Adrenal gland (tissue), 12 donors: Measurements from ENCODE around the gene ANXA4. TPM values are rescaled to one million over a fixed set of nuclear protein-coding genes. Genes with fewer than 3 reads are reported as not detected.

ENCODE experiments used
- DNase-seq, 7 donors: peaks; one replicate each; pipeline ENCODE4 v3.0.0-alpha.2; 2019 to 2020
- H3K27ac ChIP-seq, 5 donors: fragments of 200-600 bp; sonication (generic) in 4 of 5; 1 replicate in 3 of 5; 2 replicates in 2 of 5; pipeline versions ENCODE4 v1.5.1 to v1.8.0; 2016 to 2020; ENCODE audit warnings: mild to moderate bottlenecking in 1 of 5
- H3K27me3 ChIP-seq: fragments of 200-600 bp; 2 replicates; pipeline ENCODE4 v1.8.0; 2021
- H3K36me3 ChIP-seq, 2 donors: fragments of 200-600 bp; replicated peaks in 1 of 2; 1 replicate in 1 of 2; 2 replicates in 1 of 2; pipeline versions ENCODE4 v1.5.1 to v1.8.0; 2018 to 2022
- H3K4me1 ChIP-seq, 2 donors: fragments of 200-600 bp; replicated peaks in 1 of 2; 1 replicate in 1 of 2; 2 replicates in 1 of 2; pipeline versions ENCODE4 v1.5.1 to v1.8.0; 2018 to 2021
- H3K4me3 ChIP-seq, 4 donors: fragments of 200-600 bp; sonication (generic) in 3 of 4; one replicate each; pipeline ENCODE4 v1.5.1; 2016 to 2018
- H3K9me3 ChIP-seq, 3 donors: fragments of 200-600 bp; sonication (generic) in 1 of 3; replicated peaks in 1 of 3; 1 replicate in 2 of 3; 2 replicates in 1 of 3; pipeline versions ENCODE4 v1.5.1 to v1.8.0; 2016 to 2021
- CTCF ChIP-seq, 6 experiments: fragments of 450-650 bp in 4 of 6; fragments of 200-600 bp in 2 of 6; sonication (generic) in 1 of 6; IDR thresholded peaks; 1 replicate in 5 of 6; 2 replicates in 1 of 6; pipeline versions ENCODE4 v1.5.1 to v1.8.0; 2016 to 2021; ENCODE audit warnings: antibody characterized with exemption in 6 of 6, mild to moderate bottlenecking in 2 of 6, moderate library complexity in 1 of 6
- POLR2A ChIP-seq, 2 donors: fragments of 450-650 bp; IDR thresholded peaks; one replicate each; pipeline ENCODE4 v1.6.1; 2017; ENCODE audit warnings: antibody characterized with exemption in 2 of 2, mild to moderate bottlenecking in 2 of 2, moderate library complexity in 1 of 2
- WGBS, 4 donors: extraction: QIAGEN DNeasy Blood & Tissue Kit in 2 of 4; methylation state at CpG; one replicate each; pipeline versions ENCODE4 v1.1.5 to v1.1.7; 2013 to 2017; 5-methylcytosine and 5-hydroxymethylcytosine counted together
- intact Hi-C, 2 donors: fragments of 100-400 bp; cut with DNase I; formaldehyde crosslinking; loops; one replicate each; pipeline versions ENCODE4 v1.14.1 to v1.15.0; 2022 to 2023
- polyA plus RNA-seq, 3 donors: library from polyadenylated mRNA; stranded (reverse); fragments of 200-250 nt in 2 of 3; fragments of 350-450 nt in 1 of 3; fragmentation: Illumina TruSeq in 1 of 3; extraction: RNeasy Lipid Tissue Mini Kit (QIAGEN cat#74804) in 1 of 3; gene quantifications; one replicate each; pipeline ENCODE4 v1.2.3, GENCODE V29; 2013 to 2014
- total RNA-seq, 9 donors: library from RNA; depleted of rRNA in 4 of 9; stranded (reverse); fragments of >200 nt in 4 of 9; fragments of 120-200 nt in 1 of 9; fragmentation: NEBNext Ultra II Directional in 1 of 9; extraction: Animal tissue kit (Norgen Biotek cat#: 25700) in 1 of 9; gene quantifications; one replicate each; pipeline versions ENCODE4 v1.1.0 to v1.2.4, GENCODE V29; 2013 to 2023
- donor health status: healthy with polysubstance abuse.
- donor health status: Bipolar disorder and iron deficiency.
- donor health status: DM: yes; HTN: yes; CAD: no.
- donor health status: DM: no; HTN: no; CAD: no.
- donor health status: DM: no; HTN: no; CAD: no.
- donor health status: DM: yes; HTN: yes; CAD: no.

The ANXA4 gene
- total and polyA plus RNA-seq, 12 donors: 20.6 to 57.4 (median 33.1) TPM

DNA sequence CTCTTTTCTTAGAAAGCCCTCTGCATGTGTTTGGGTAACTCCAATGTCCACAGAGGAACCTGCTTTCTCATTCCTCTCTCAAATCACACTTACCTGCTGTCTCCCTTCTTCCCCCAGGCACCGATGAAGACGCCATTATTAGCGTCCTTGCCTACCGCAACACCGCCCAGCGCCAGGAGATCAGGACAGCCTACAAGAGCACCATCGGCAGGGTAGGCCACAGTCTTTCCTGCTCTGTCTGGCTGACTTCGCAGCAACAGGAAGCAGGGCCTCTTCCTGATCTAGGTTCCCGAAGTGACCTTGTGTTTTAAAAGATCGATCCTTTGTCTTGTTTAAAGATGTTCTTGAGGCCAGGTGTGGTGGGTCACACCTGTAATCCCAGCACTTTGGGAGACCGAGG, 62.5 kb downstream of the ANXA4 start:
- intact Hi-C loops: no loop called here
- H3K27me3 ChIP-seq: no peaks in the 10 kb centered on the region
- H3K27ac ChIP-seq: no peak overlapping the region
- peaks cover 0 to under 1% of the 10 kb centered on the region in 2 donors for H3K4me1 ChIP-seq
- H3K9me3 ChIP-seq: no peaks in the 10 kb centered on the region
- WGBS, 4 donors: 76 to 86% (median 79%) methylated on average over 11 of the region's 11 CpGs
- TF ChIP-seq POLR2A (IDR thresholded peaks at IDR 0.05) (no peak), CTCF (IDR thresholded peaks at IDR 0.05) (no peak)
- H3K36me3 ChIP-seq: peaks cover 0 to 6% of the 10 kb centered on the region in 2 donors
- DNase-seq: no peak
- no peak overlapping the region for H3K4me3 ChIP-seq

DNA sequence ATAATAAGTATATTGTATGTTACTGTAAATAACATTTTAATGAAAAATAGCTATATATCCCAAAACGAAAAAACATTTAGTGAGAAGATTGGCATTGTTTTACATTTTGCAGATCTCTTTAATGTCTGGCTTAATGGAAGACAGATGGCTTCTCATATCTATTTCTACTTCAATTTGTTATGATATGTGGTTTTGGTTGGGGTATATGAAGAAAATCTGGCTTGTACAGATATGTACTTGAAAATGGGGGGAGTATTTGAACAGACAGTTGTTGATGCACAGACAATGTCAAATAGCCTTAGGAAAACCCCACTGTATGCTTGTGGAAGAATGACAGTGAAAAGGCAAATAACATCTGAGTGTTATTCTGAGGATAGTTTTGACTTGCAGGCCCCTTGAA, 64.0 kb downstream of the ANXA4 start:
- Histone ChIP-seq H3K27ac (no peak overlapping the region), H3K36me3 (peaks cover 0 to 6% of the 10 kb centered on the region in 2 donors), H3K27me3 (no peaks in the 10 kb centered on the region), H3K9me3 (no peaks in the 10 kb centered on the region), H3K4me1 (no peaks in the 10 kb centered on the region), H3K4me3 (no peak overlapping the region)
- DNase-seq: no peak
- intact Hi-C loops: no loop called here
- 91 to 96% (median 95%) methylated on average over 1 of the region's 1 CpG for WGBS, 4 donors
- TF ChIP-seq CTCF (IDR thresholded peaks at IDR 0.05) (no peak), POLR2A (IDR thresholded peaks at IDR 0.05) (no peak)

- Histone ChIP-seq H3K27ac (no peak overlapping the region), H3K36me3 (peaks cover 0 to 6% of the 10 kb centered on the region in 2 donors), H3K9me3 (no peaks in the 10 kb centered on the region), H3K4me3 (no peak overlapping the region), H3K4me1 (no peaks in the 10 kb centered on the region), H3K27me3 (no peaks in the 10 kb centered on the region)
- WGBS, 4 donors: 92 to 95% (median 94%) methylated on average over 14 to 16 of the region's 16 CpGs
- no peak for TF ChIP-seq POLR2A (IDR thresholded peaks at IDR 0.05)
- TF ChIP-seq CTCF (IDR thresholded peaks at IDR 0.05): no peak
- intact Hi-C loops: no loop called here
- no peak for DNase-seq
These were observed 66.0 kb downstream of the ANXA4 start for GRCh38 chr2:69807821-69808540.

GRCh38 chr2:69810550-69810949, 68.6 kb downstream of the ANXA4 start:
- no peak for TF ChIP-seq CTCF (IDR thresholded peaks at IDR 0.05)
- no peak for TF ChIP-seq POLR2A (IDR thresholded peaks at IDR 0.05)
- H3K36me3 ChIP-seq: peaks cover 0 to 6% of the 10 kb centered on the region in 2 donors
- intact Hi-C loops: loop anchor here in 1 of 2 donors (10.0 kb wide), 1 partner anchor 246 kb away; no protein-coding TSS in a partner anchor
- DNase-seq: no peak
- 94 to 97% (median 95%) methylated on average over 6 of the region's 6 CpGs for WGBS, 4 donors
- no peak overlapping the region for H3K27ac ChIP-seq
- no peak overlapping the region for H3K4me3 ChIP-seq
- H3K9me3 ChIP-seq: no peaks in the 10 kb centered on the region
- H3K27me3 ChIP-seq: no peaks in the 10 kb centered on the region
- no peaks in the 10 kb centered on the region for H3K4me1 ChIP-seq
